ENCODE measurements around the gene LMNTD1. TPM values are rescaled to one million over a fixed set of nuclear protein-coding genes. Genes with fewer than 3 reads are reported as not detected.

Gene LMNTD1
- total and polyA plus RNA-seq, 8 donors: 0.35 to 2.1 (median 1.7) TPM; not detected in 1

DNA sequence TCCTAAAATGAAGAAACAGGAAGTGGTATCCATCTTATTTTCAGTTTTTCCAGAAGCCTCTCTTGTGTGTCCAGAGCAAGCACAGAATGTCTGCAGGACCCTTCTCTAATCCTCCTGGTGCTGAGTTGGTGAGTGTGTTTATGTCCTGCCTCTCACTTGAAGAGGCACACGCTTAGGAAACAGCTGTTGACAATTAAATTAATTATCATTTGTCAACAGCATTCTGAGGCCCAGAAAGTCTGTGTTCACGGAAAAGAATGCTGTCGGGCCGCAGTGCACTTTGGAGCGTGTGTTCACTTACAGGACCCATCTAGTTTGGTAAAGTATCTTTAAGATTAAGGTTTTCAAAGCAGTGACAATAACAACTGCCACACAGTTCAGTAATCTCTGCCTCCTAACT lies 70.5 kb downstream of the LMNTD1 start:
- no peak for DNase-seq
- Histone ChIP-seq H3K27me3 (no peaks in the 10 kb centered on the region), H3K9me3 (no peaks in the 10 kb centered on the region), H3K4me3 (no peak overlapping the region), H3K36me3 (no peaks in the 10 kb centered on the region), H3K27ac (no peak overlapping the region), H3K4me1 (no peaks in the 10 kb centered on the region)
- no peak for ATAC-seq
- TF ChIP-seq, protein P1, sequence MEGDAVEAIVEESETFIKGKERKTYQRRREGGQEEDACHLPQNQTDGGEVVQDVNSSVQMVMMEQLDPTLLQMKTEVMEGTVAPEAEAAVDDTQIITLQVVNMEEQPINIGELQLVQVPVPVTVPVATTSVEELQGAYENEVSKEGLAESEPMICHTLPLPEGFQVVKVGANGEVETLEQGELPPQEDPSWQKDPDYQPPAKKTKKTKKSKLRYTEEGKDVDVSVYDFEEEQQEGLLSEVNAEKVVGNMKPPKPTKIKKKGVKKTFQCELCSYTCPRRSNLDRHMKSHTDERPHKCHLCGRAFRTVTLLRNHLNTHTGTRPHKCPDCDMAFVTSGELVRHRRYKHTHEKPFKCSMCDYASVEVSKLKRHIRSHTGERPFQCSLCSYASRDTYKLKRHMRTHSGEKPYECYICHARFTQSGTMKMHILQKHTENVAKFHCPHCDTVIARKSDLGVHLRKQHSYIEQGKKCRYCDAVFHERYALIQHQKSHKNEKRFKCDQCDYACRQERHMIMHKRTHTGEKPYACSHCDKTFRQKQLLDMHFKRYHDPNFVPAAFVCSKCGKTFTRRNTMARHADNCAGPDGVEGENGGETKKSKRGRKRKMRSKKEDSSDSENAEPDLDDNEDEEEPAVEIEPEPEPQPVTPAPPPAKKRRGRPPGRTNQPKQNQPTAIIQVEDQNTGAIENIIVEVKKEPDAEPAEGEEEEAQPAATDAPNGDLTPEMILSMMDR (IDR thresholded peaks at IDR 0.05): no peak
- intact Hi-C loops (cut with DNase I): no loop called here

DNA sequence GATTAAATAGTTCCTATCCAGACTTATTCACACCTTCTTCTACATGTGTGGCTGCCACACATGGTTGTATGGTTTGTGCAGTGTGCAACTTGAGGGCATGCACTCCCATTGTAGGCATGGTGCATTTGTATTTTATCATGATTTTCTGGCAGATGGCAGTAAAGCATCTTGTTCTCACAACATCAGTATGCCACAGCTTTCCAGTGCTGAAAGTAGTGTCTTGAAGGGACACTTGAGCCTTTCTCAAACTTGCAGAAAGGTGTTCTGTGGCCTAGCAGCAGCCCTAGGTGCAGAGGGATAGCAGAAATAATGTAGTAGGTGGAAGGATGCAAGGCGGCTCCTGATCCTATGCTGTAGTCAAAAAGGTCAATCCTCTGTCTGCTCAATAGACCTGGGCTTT lies 72.9 kb downstream of the LMNTD1 start:
- no peak overlapping the region for H3K4me3 ChIP-seq
- H3K36me3 ChIP-seq: no peaks in the 10 kb centered on the region
- H3K4me1 ChIP-seq: no peaks in the 10 kb centered on the region
- ATAC-seq: no peak
- intact Hi-C loops (cut with DNase I): no loop called here
- no peak for DNase-seq
- H3K27ac ChIP-seq: no peak overlapping the region
- no peaks in the 10 kb centered on the region for H3K27me3 ChIP-seq
- TF ChIP-seq, protein P1 (IDR thresholded peaks at IDR 0.05): no peak
- H3K9me3 ChIP-seq: no peaks in the 10 kb centered on the region

DNA sequence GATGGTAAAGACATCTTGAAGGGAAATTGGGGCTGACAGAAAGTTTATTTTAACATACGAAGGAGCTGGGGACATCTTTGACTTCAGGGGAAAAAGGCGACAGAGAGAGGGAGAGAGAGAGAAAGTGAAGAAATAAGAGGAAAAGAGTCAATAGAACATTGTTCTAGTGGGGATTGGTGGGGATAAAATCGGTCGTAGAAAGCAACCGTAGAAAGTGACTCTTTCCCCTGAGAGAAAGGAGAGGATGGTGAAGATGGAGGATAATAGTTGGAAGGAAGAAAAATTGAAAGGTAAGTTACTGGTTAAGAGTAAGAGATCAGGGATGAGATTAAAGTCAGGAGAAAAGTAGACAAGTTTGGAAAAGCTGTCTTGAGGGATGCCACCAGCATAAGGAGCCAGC lies 75.9 kb downstream of the LMNTD1 start:
- intact Hi-C loops (cut with DNase I): no loop called here
- Histone ChIP-seq H3K9me3 (no peaks in the 10 kb centered on the region), H3K4me1 (no peaks in the 10 kb centered on the region), H3K27ac (no peak overlapping the region), H3K27me3 (no peaks in the 10 kb centered on the region), H3K36me3 (no peaks in the 10 kb centered on the region), H3K4me3 (no peak overlapping the region)
- ATAC-seq (no peak), DNase-seq (no peak)
- TF ChIP-seq, protein P1 (IDR thresholded peaks at IDR 0.05): no peak

DNA sequence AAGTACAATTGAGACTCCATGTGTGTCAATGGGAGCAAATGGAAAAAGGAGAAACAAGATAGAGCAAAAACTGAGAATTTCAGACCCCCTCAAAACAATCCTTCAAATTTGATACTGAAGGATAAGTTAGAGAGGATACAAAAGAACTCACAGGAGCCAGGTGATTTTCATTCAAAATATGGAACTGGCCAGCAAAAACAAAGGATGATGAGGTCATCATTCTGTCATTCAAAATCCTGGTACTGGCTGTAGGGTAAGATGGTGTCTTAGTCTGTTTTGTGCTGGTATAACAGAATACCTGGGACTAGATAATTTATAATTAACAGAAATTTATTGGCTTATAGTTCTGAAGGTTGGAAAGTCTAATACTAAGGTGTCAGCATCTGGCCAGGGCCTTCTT lies 80.6 kb downstream of the LMNTD1 start:
- no peaks in the 10 kb centered on the region for H3K36me3 ChIP-seq
- no peaks in the 10 kb centered on the region for H3K27me3 ChIP-seq
- H3K4me3 ChIP-seq: no peak overlapping the region
- intact Hi-C loops (cut with DNase I): no loop called here
- no peaks in the 10 kb centered on the region for H3K9me3 ChIP-seq
- no peak overlapping the region for H3K27ac ChIP-seq
- DNase-seq (no peak), ATAC-seq (no peak)
- TF ChIP-seq, protein P1 (IDR thresholded peaks at IDR 0.05): no peak
- no peaks in the 10 kb centered on the region for H3K4me1 ChIP-seq

DNA sequence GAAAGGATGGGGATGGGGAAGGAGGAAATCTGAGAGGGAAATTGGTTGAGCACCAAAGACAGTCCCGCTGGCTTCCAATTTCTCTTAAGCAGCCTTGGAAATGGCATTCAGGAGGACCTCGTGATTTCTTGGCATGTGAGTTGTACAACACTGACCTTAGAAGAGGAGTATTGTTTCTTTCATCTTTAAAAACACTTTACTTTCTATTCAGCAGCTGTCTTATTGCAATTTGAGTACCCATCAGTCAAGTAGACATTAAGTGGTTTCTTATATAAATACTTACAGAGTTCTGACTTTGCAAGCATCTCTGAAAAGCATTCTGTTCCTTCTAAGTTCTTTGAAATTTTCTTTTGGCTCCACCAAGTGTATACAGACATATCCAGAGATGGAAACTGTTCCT lies 83.2 kb downstream of the LMNTD1 start:
- no peak overlapping the region for H3K27ac ChIP-seq
- no peaks in the 10 kb centered on the region for H3K36me3 ChIP-seq
- DNase-seq: peak in 1 of 4 donors; percentile 16
- TF ChIP-seq, protein P1 (IDR thresholded peaks at IDR 0.05): no peak
- H3K9me3 ChIP-seq: no peaks in the 10 kb centered on the region
- H3K4me3 ChIP-seq: no peak overlapping the region
- H3K27me3 ChIP-seq: no peaks in the 10 kb centered on the region
- ATAC-seq: peak; percentile 78
- no peaks in the 10 kb centered on the region for H3K4me1 ChIP-seq
- intact Hi-C loops (cut with DNase I): no loop called here

Measured in left lung (tissue), 10 donors.